Neural progenitor cell (in vitro differentiated cells): Measurements from ENCODE around the gene SMARCAD1.

Experiments used
- EZH2 ChIP-seq: fragments of 200-600 bp; sonication (generic); IDR thresholded peaks from 2 replicates; pipeline ENCODE4 v1.6.1; 2017; ENCODE audit warnings: antibody characterized with exemption, mild to moderate bottlenecking, moderate library complexity
- TF ChIP-seq, protein P1 (sequence below): fragments of 200-600 bp; sonication (generic); IDR thresholded peaks from 2 replicates; pipeline ENCODE4 v1.5.1; 2017; ENCODE audit warnings: antibody characterized with exemption, mild to moderate bottlenecking

DNA sequence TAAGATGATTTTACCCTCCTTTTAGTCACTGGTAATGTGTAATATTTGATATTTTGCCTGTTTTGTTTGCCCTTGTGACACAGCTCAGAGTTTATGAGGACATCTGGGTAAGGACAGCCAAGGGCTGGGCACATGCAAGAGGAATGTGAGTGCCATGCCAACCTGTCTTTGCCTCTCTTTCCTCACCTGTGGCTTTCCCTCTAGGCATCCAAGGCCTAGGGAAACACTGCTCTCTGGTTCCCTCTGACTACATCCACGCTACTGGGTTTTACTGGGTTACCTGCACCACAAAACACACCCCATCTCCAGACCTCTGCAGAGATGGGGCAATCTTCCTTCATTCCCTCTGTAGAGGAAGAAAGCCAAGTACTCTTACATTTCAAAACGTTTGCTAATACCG is 127.3 kb downstream of the SMARCAD1 start:
- TF ChIP-seq EZH2 = no peak
- TF ChIP-seq, protein P1, sequence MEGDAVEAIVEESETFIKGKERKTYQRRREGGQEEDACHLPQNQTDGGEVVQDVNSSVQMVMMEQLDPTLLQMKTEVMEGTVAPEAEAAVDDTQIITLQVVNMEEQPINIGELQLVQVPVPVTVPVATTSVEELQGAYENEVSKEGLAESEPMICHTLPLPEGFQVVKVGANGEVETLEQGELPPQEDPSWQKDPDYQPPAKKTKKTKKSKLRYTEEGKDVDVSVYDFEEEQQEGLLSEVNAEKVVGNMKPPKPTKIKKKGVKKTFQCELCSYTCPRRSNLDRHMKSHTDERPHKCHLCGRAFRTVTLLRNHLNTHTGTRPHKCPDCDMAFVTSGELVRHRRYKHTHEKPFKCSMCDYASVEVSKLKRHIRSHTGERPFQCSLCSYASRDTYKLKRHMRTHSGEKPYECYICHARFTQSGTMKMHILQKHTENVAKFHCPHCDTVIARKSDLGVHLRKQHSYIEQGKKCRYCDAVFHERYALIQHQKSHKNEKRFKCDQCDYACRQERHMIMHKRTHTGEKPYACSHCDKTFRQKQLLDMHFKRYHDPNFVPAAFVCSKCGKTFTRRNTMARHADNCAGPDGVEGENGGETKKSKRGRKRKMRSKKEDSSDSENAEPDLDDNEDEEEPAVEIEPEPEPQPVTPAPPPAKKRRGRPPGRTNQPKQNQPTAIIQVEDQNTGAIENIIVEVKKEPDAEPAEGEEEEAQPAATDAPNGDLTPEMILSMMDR = no peak
